Mononuclear cell (primary cell): ENCODE data around the gene KCNG1. TPM values are rescaled to one million over a fixed set of nuclear protein-coding genes. Genes with fewer than 3 reads are reported as not detected.

Experiments used
- H3K27me3 ChIP-seq: 2 replicates; pipeline ENCODE4 v1.6.0; 2011; ENCODE audit warnings: low read length, control low read depth; ENCODE audit not compliant: insufficient read depth
- H3K4me1 ChIP-seq: 2 replicates; pipeline ENCODE4 v1.5.1; 2011; ENCODE audit warnings: mild to moderate bottlenecking, low read length, control low read depth; ENCODE audit not compliant: insufficient read depth
- H3K4me3 ChIP-seq: 2 replicates; pipeline ENCODE4 v1.5.1; 2011; ENCODE audit warnings: mild to moderate bottlenecking, low read length, moderate library complexity
- H3K9me3 ChIP-seq: 2 replicates; pipeline ENCODE4 v1.5.1; 2011; ENCODE audit warnings: low read depth, mild to moderate bottlenecking, control low read depth, low read length
- total RNA-seq: library from RNA; depleted of rRNA; stranded (reverse); fragments of >200 nt; gene quantifications from one replicate; pipeline ENCODE4 v1.2.3, GENCODE V29; 2012

KCNG1 gene
- total RNA-seq, 1 donor: 2.3 TPM

- Histone ChIP-seq H3K4me1 (no peaks in the 10 kb centered on the region), H3K27me3 (no peaks in the 10 kb centered on the region), H3K9me3 (no peaks in the 10 kb centered on the region), H3K4me3 (no peak overlapping the region)
These were observed 12.9 kb downstream of the KCNG1 start for GRCh38 chr20:51010043-51010365.

GRCh38 chr20:51009303-51010042 lies 13.4 kb downstream of the KCNG1 start:
- Histone ChIP-seq H3K4me1 (no peaks in the 10 kb centered on the region), H3K27me3 (no peaks in the 10 kb centered on the region), H3K4me3 (no peak overlapping the region), H3K9me3 (no peaks in the 10 kb centered on the region)

DNA sequence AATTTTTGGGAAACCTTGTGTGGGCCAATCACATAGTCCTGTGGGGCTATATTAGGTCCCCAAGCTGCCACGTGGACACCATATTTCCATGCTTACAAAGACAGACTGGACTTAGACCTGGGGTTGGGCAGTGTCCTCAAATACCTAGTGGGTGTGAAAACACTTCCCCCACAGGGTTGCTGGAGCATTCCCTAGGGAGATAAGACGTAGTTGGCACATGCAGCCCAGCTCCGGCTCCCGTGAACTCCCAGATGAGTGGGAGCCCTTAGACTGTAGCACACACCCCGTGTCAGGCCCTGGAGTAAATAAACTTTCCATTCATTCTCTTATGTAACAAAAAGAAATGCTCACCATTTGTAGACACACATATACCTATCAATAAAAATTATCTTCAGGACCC lies 14.2 kb downstream of the KCNG1 start:
- Histone ChIP-seq H3K9me3 (no peaks in the 10 kb centered on the region), H3K4me3 (no peak overlapping the region), H3K4me1 (no peaks in the 10 kb centered on the region), H3K27me3 (no peaks in the 10 kb centered on the region)

- no peaks in the 10 kb centered on the region for H3K4me1 ChIP-seq
- H3K9me3 ChIP-seq: no peaks in the 10 kb centered on the region
- H3K27me3 ChIP-seq: no peaks in the 10 kb centered on the region
- no peak overlapping the region for H3K4me3 ChIP-seq
These were observed 17.7 kb downstream of the KCNG1 start for GRCh38 chr20:51005214-51005613.

- H3K4me3 ChIP-seq: no peak overlapping the region
- no peaks in the 10 kb centered on the region for H3K4me1 ChIP-seq
- no peaks in the 10 kb centered on the region for H3K27me3 ChIP-seq
- H3K9me3 ChIP-seq: no peaks in the 10 kb centered on the region
These were observed 18.1 kb downstream of the KCNG1 start for GRCh38 chr20:51004781-51005180.

DNA sequence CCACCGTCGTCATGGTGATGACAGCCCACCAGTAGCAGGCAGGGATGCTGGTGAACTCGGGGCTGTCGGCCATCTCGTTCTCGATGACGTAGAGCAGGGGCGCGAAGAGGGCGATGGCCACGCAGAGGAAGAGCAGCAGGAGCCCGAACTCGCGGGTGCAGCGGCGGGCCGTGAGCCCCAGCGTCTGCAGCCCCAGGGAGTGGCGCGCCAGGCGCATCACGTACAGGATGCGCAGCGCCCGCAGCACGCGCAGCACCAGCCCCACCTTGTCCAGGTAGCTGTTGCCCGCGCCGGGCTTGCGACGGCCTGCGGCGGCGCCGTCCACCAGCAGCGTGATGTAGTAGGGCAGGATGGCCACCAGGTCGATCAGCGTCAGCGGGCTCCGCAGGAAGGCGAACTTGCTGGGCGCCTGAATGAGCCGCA lies 18.6 kb downstream of the KCNG1 start:
- H3K4me1 ChIP-seq: no peaks in the 10 kb centered on the region
- no peak overlapping the region for H3K4me3 ChIP-seq
- H3K27me3 ChIP-seq: no peaks in the 10 kb centered on the region

DNA sequence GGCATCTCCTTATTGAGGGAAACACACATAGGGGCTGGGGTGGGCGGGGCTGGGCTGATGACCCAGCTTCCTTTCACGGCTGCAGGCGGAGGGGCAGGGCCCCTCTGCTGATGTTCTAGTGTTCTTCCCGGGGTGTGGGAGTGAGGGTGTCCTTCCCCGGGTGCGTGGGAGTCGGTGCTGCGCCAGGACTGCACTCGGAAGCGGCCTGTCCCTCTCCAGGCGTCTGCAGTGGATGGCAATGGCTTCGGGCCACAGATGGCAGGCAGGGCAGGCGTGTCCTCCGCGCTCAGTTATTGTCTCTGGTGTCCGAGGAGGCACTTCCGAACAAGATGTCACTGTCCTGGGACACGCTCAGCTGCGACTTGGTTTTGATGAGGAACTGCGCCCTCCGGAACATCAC lies 19.2 kb downstream of the KCNG1 start:
- Histone ChIP-seq H3K4me1 (no peaks in the 10 kb centered on the region), H3K9me3 (no peaks in the 10 kb centered on the region), H3K4me3 (no peak overlapping the region), H3K27me3 (no peaks in the 10 kb centered on the region)

More for the DNA sequence above, 18.6 kb downstream of the KCNG1 start:
- no peaks in the 10 kb centered on the region for H3K9me3 ChIP-seq

DNA sequence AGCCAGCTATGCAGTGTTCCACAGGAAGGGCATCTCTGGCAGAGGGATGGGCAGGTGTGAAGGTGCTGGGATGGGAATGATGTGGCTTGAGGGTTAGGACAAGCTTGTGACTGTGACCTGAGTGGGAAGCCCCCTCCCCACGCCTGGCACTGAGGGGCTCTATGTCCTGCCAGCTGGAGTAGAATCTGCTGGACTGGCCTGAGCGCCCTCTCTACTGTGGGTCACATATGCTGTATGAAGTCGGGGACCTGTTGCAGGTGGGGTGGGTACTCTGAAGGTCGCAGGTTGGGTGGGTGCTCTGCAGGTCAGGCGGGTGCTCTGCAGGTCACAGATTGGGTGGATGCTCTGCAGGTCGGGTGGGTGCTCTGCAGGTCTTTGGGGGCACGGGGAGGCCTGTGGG lies 20.3 kb downstream of the KCNG1 start:
- H3K4me1 ChIP-seq: no peaks in the 10 kb centered on the region
- no peak overlapping the region for H3K4me3 ChIP-seq
- H3K27me3 ChIP-seq: no peaks in the 10 kb centered on the region
- H3K9me3 ChIP-seq: no peaks in the 10 kb centered on the region

DNA sequence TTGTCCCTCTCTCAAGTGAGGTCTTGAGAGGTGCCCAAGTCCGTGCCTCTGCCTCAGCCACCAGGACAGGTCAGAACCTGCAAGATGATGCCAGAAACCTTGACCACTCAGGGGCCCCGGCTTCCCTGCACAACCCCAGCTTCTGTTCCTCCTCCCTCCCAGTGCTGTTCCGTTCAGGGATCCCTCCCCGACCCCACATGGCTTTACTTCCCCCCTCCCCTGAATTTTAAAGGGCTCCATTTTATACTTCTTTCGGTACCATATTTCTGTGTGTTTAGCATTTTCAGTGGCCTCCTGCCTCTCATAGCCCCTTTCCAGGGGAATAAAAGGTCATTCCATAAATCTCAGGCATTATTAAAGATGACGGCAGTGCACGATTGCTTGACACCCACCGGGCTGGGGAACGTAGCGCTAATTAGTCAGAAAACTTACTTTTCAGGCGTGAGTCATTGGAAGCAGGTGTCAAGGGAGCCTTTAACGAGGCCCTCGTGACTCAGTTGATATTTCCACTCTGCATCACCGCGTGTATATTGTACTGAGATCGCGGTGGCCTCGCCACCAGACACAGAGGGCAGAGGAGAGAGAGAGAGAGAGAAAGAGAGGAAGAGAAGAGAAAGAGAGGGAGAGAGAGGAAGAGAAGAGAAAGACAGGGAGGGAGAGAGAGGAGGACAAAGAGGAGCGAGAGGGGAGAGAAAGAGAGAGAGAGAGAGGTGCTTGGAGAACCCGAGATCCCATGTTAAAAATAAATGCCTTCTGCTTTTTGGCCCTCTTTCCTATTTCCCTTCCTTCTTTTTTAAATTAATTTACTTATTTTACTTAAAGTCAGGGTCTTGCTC lies 21.3 kb downstream of the KCNG1 start:
- Histone ChIP-seq H3K9me3 (no peaks in the 10 kb centered on the region), H3K27me3 (peaks cover 2% of the 10 kb centered on the region), H3K4me1 (no peaks in the 10 kb centered on the region), H3K4me3 (no peak overlapping the region)

DNA sequence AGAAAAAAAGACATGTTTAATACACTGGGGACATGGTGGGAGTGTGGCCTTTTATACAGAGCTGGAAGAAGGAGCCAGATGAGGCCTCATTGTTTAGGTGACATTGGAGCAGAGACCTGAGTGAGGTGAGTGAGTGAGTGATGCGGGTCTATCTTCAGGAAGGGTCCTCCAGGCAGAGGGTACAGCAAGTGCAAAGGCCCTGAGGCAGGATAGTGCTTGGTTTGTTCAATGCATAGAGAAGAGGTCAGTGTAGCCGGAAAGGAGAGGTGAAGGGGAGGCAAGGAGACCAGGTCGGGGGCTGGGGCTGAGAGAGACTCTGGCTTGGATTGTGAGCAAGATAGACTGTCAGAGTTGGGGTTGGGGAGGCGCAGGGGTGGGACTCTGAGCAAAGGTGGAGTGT lies 23.6 kb downstream of the KCNG1 start:
- Histone ChIP-seq H3K4me1 (no peaks in the 10 kb centered on the region), H3K27me3 (peaks cover 2% of the 10 kb centered on the region), H3K9me3 (no peaks in the 10 kb centered on the region), H3K4me3 (no peak overlapping the region)

DNA sequence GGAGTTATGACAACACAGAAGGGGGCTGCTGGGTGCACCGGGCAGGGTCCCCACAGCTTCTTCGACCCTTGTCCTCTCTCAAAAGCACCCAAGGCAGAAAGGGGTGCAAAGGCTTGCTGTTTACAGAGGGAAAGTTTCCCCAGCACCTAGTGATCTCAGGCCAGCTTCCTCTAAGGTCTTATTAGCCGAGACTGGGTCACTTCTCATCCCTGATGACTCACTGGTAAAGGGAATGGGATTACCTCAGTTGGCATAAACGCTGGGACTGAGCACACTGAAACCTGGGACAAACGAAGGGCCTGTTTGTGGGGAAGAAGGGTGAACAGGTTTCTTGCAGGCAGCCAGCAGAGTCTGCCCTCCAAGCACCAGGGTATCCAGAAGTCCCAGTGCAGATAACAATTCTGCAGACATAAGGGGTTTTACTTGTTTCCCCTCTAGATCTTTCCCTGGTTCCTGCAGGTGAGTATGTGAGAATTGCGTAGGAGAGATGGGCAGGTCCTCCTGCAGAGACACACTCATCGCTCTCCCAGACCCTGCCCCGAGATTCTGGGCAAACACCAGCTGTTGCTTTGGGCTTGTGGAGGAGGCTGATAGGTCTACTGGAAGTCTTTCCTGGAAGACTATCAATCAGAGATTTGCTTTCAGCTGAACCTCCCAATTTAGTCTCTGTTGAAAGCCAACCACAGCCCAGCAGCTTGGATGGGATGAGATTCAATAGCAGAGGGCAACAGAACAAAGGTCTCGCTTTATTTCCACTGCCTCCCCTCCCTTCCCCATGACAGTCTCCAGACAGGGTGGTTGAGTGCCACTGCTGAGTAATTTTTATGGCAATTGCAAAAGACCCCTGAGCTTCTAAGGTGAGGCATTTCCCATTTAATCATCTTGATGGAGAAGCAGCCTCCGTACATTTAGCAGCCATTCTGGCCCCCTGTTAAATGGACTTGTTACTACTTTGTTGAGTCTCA lies 25.7 kb downstream of the KCNG1 start:
- Histone ChIP-seq H3K4me1 (no peaks in the 10 kb centered on the region), H3K27me3 (peaks cover 2% of the 10 kb centered on the region), H3K4me3 (no peak overlapping the region), H3K9me3 (no peaks in the 10 kb centered on the region)

- Histone ChIP-seq H3K4me3 (no peak overlapping the region), H3K9me3 (no peaks in the 10 kb centered on the region), H3K27me3 (peaks cover 2% of the 10 kb centered on the region), H3K4me1 (no peaks in the 10 kb centered on the region)
These were observed 27.4 kb downstream of the KCNG1 start for GRCh38 chr20:50995506-50995905.

DNA sequence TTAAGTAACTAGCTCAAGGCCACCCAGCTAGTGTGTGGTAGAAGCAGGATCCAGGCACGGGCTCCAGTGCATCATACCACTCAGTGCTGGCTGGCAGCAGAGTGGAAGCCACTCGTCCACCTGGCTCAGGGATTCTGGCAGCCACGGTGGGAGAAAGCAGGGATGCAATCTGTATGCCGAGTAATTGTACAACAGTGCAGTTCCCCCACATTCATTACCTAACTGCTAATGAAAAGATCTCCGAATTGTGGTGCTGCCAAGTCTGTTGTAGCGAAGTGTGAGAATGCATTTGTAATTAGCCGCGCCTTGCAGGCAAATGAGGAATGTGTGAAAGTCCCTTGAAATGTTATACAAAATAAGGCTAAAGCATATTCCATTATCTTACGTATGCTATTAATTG lies 29.0 kb downstream of the KCNG1 start:
- Histone ChIP-seq H3K4me1 (no peaks in the 10 kb centered on the region), H3K9me3 (no peaks in the 10 kb centered on the region), H3K27me3 (peaks cover 2% of the 10 kb centered on the region), H3K4me3 (no peak overlapping the region)

GRCh38 chr20:50992733-50993457 lies 30.0 kb downstream of the KCNG1 start:
- Histone ChIP-seq H3K4me1 (no peaks in the 10 kb centered on the region), H3K9me3 (no peaks in the 10 kb centered on the region), H3K4me3 (no peak overlapping the region), H3K27me3 (peaks cover 2% of the 10 kb centered on the region)
